HEK293 (cell line): ENCODE results near the gene PAX2.
A peak's percentile ranks its signal among the peaks of the same experiment; 100 is the strongest.
"Not testable (repeated sequence)": the region's sequence is repeated elsewhere in the genome, so short reads cannot be mapped to it uniquely, and the experiment has no call there.

ENCODE experiments used
- CTCF ChIA-PET: fragments of 350-600 bp; formaldehyde crosslinking; extraction: SDS; loops from one replicate; lab custom pipeline; 2021; ENCODE audit warnings: antibody characterized with exemption; lab: Yijun Ruan, JAX
- POLR2A ChIA-PET: fragments of 300-600 bp; formaldehyde crosslinking; extraction: SDS; loops from one replicate; lab custom pipeline; 2020; ENCODE audit warnings: antibody characterized with exemption, inconsistent platforms; lab: Yijun Ruan, JAX
- H3K27ac ChIP-seq: fragments of 200-500 bp; sonication (Bioruptor generic); 2 replicates; pipeline ENCODE4 v1.5.1; 2014; ENCODE audit warnings: low read depth, low read length, control low read depth, inconsistent platforms; ENCODE audit errors: extremely low read depth
- H3K36me3 ChIP-seq, 2 experiments: fragments of 200-500 bp in 1 of 2; sonication (Bioruptor generic) in 1 of 2; 1 replicate in 1 of 2; 2 replicates in 1 of 2; pipeline ENCODE4 v1.5.1; 2014 to 2017; ENCODE audit warnings: inconsistent platforms in 2 of 2, low read length in 2 of 2; ENCODE audit not compliant: control insufficient read depth in 2 of 2, insufficient read depth in 1 of 2
- H3K4me1 ChIP-seq: fragments of 200-500 bp; sonication (Bioruptor generic); 2 replicates; pipeline ENCODE4 v1.5.1; 2014; ENCODE audit warnings: mild to moderate bottlenecking, low read length, inconsistent platforms; ENCODE audit not compliant: control insufficient read depth, insufficient read depth
- H3K4me3 ChIP-seq: 2 replicates; pipeline ENCODE4 v1.5.1; 2011; ENCODE audit warnings: low read depth, mild to moderate bottlenecking, control low read depth, low read length, moderate library complexity
- H3K9me3 ChIP-seq: fragments of 200-500 bp; sonication (Bioruptor generic); 2 replicates; pipeline ENCODE4 v1.5.1; 2014; ENCODE audit warnings: low read depth, low read length, inconsistent platforms; ENCODE audit not compliant: control insufficient read depth, insufficient read depth
- KLF1 ChIP-seq: fragments of 450-650 bp; formaldehyde crosslinking; IDR thresholded peaks from 2 replicates; pipeline ENCODE4 v1.5.1; 2016; ENCODE audit warnings: missing biosample characterization, missing genetic modification characterization
- YY1 ChIP-seq: fragments of 450-650 bp; formaldehyde crosslinking; IDR thresholded peaks from 2 replicates; pipeline ENCODE4 v1.5.1; 2018; ENCODE audit warnings: missing biosample characterization, missing genetic modification characterization
- ZFP41 ChIP-seq: fragments of 450-650 bp; formaldehyde crosslinking; IDR thresholded peaks from 2 replicates; pipeline ENCODE4 v1.5.1; 2016; ENCODE audit warnings: missing biosample characterization, missing genetic modification characterization, borderline replicate concordance
- ZNF146 ChIP-seq: fragments of 450-650 bp; formaldehyde crosslinking; IDR thresholded peaks from 2 replicates; pipeline ENCODE4 v1.5.1; 2016; ENCODE audit warnings: missing biosample characterization, missing genetic modification characterization
- ZNF221 ChIP-seq: fragments of 450-650 bp; formaldehyde crosslinking; IDR thresholded peaks from 2 replicates; pipeline ENCODE4 v1.5.1; 2017; ENCODE audit warnings: missing biosample characterization, missing genetic modification characterization, borderline replicate concordance
- ZNF223 ChIP-seq: fragments of 450-650 bp; formaldehyde crosslinking; IDR thresholded peaks from 2 replicates; pipeline ENCODE4 v1.5.1; 2016; ENCODE audit warnings: missing biosample characterization, missing genetic modification characterization
- ZNF561 ChIP-seq: fragments of 450-650 bp; IDR thresholded peaks from 2 replicates; pipeline ENCODE4 v1.5.1; 2018; ENCODE audit warnings: missing biosample characterization, missing genetic modification characterization, borderline replicate concordance
- ZNF623 ChIP-seq: fragments of 450-650 bp; formaldehyde crosslinking; IDR thresholded peaks from 2 replicates; pipeline ENCODE4 v1.5.1; 2016; ENCODE audit warnings: missing biosample characterization, missing genetic modification characterization
- ZNF645 ChIP-seq: fragments of 450-650 bp; formaldehyde crosslinking; IDR thresholded peaks from 2 replicates; pipeline ENCODE4; 2016; ENCODE audit warnings: missing biosample characterization, missing genetic modification characterization
- ZNF707 ChIP-seq: fragments of 450-650 bp; formaldehyde crosslinking; IDR thresholded peaks from 2 replicates; pipeline ENCODE4 v1.5.1; 2016; ENCODE audit warnings: missing biosample characterization, missing genetic modification characterization
- ZXDB ChIP-seq: fragments of 450-650 bp; formaldehyde crosslinking; IDR thresholded peaks from 2 replicates; pipeline ENCODE4 v1.5.1; 2016; ENCODE audit warnings: missing biosample characterization, missing genetic modification characterization
- TF ChIP-seq, protein P1 (sequence below): sonication (generic); formaldehyde crosslinking; IDR thresholded peaks from 2 replicates; pipeline ENCODE4 v1.8.1; 2022; ENCODE audit warnings: mild to moderate bottlenecking, moderate library complexity, missing genetic modification reagents
- TF ChIP-seq, protein P2 (sequence below): fragments of 450-650 bp; formaldehyde crosslinking; IDR thresholded peaks from 2 replicates; pipeline ENCODE4 v1.5.1; 2017; ENCODE audit warnings: missing biosample characterization, missing genetic modification characterization
- TF ChIP-seq, protein P3 (sequence below): IDR thresholded peaks from 2 replicates; pipeline ENCODE4 v1.6.1; 2011; ENCODE audit warnings: mild to moderate bottlenecking, low read depth, low read length, borderline replicate concordance
- TF ChIP-seq, protein P4 (sequence below): fragments of 450-650 bp; formaldehyde crosslinking; IDR thresholded peaks from 2 replicates; pipeline ENCODE4 v1.5.1; 2016; ENCODE audit warnings: missing biosample characterization, missing genetic modification characterization, low read depth

Gene PAX2

DNA sequence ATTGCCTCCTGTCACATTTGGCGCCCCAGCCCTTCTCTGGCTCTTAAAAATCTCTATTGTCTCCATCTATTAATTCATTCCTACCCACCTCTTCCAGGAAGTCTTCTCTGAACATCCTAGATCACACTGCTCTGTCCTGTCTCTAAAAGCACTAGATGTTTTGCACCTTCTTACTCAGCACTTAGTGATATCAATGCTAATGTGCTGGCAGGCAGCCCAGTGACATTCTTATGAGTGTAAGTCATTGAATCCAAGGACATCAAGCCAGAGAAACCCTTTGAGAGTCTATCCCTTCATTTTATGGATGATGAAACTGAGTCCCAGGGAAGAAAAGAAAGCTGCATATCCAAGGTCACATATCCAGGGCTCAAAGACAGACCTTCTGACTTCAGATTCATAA, 48.3 kb upstream of the PAX2 start (continued):
- TF ChIP-seq, protein P1, sequence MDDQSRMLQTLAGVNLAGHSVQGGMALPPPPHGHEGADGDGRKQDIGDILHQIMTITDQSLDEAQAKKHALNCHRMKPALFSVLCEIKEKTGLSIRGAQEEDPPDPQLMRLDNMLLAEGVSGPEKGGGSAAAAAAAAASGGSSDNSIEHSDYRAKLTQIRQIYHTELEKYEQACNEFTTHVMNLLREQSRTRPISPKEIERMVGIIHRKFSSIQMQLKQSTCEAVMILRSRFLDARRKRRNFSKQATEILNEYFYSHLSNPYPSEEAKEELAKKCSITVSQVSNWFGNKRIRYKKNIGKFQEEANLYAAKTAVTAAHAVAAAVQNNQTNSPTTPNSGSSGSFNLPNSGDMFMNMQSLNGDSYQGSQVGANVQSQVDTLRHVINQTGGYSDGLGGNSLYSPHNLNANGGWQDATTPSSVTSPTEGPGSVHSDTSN (CRISPR knock-in tag) = no peak
- TF ChIP-seq ZNF221 (tag by site-specific recombination) (no peak), ZNF561 (tag by site-specific recombination) (no peak), ZNF707 (tag by site-specific recombination) (no peak), KLF1 (tag by site-specific recombination) (no peak), ZXDB (tag by site-specific recombination) (peak; percentile 40; the same call in 1 of the 2 replicates), ZNF645 (tag by site-specific recombination) (no peak), ZFP41 (tag by site-specific recombination) (no peak)
- TF ChIP-seq, protein P2, sequence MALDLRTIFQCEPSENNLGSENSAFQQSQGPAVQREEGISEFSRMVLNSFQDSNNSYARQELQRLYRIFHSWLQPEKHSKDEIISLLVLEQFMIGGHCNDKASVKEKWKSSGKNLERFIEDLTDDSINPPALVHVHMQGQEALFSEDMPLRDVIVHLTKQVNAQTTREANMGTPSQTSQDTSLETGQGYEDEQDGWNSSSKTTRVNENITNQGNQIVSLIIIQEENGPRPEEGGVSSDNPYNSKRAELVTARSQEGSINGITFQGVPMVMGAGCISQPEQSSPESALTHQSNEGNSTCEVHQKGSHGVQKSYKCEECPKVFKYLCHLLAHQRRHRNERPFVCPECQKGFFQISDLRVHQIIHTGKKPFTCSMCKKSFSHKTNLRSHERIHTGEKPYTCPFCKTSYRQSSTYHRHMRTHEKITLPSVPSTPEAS (tag by site-specific recombination) = no peak
- TF ChIP-seq, protein P3, sequence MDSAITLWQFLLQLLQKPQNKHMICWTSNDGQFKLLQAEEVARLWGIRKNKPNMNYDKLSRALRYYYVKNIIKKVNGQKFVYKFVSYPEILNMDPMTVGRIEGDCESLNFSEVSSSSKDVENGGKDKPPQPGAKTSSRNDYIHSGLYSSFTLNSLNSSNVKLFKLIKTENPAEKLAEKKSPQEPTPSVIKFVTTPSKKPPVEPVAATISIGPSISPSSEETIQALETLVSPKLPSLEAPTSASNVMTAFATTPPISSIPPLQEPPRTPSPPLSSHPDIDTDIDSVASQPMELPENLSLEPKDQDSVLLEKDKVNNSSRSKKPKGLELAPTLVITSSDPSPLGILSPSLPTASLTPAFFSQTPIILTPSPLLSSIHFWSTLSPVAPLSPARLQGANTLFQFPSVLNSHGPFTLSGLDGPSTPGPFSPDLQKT = no peak
- TF ChIP-seq, protein P4, sequence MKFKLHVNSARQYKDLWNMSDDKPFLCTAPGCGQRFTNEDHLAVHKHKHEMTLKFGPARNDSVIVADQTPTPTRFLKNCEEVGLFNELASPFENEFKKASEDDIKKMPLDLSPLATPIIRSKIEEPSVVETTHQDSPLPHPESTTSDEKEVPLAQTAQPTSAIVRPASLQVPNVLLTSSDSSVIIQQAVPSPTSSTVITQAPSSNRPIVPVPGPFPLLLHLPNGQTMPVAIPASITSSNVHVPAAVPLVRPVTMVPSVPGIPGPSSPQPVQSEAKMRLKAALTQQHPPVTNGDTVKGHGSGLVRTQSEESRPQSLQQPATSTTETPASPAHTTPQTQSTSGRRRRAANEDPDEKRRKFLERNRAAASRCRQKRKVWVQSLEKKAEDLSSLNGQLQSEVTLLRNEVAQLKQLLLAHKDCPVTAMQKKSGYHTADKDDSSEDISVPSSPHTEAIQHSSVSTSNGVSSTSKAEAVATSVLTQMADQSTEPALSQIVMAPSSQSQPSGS (tag by site-specific recombination) = no peak
- TF ChIP-seq, all 188 proteins: peak for 24

- ChIA-PET CTCF (interaction anchor here (1.1 kb wide), 1 partner anchor 46 kb away, joined by 4 read pairs; no protein-coding TSS in a partner anchor), POLR2A (interaction anchor here (1.0 kb wide), 1 partner anchor 48 kb away, joined by 3 read pairs; the partner anchor contains the start of gene PAX2)
- no peak overlapping the region for H3K4me3 ChIP-seq
- H3K9me3 ChIP-seq = no peaks in the 10 kb centered on the region
- H3K36me3 ChIP-seq = no peaks in the 10 kb centered on the region
- no peak for TF ChIP-seq YY1 (tag by site-specific recombination)
- no peak for TF ChIP-seq ZNF223 (tag by site-specific recombination)
- TF ChIP-seq ZNF623 = peak; percentile 97
- no peak overlapping the region for H3K27ac ChIP-seq
- no peaks in the 10 kb centered on the region for H3K4me1 ChIP-seq
These were observed 47.8 kb upstream of the PAX2 start for GRCh38 chr10:100697631-100698030.

- H3K27ac ChIP-seq, H3K4me3 ChIP-seq, H3K9me3 ChIP-seq, H3K4me1 ChIP-seq, CTCF ChIA-PET, POLR2A ChIA-PET, H3K36me3 ChIP-seq: not testable (repeated sequence)
- TF ChIP-seq ZNF146 (tag by site-specific recombination) = peak; percentile 96
These were observed 43.7 kb upstream of the PAX2 start for GRCh38 chr10:100701704-100702103.
